Lower leg skin (tissue), 3 donors: ENCODE data around the gene MYBPH.

Experiments used
- POLR2A ChIP-seq, 2 donors: fragments of 450-650 bp; IDR thresholded peaks; one replicate each; pipeline ENCODE4 v1.6.1; 2016 to 2017; ENCODE audit warnings: antibody characterized with exemption in 2 of 2, mild to moderate bottlenecking in 1 of 2, moderate library complexity in 1 of 2
- TF ChIP-seq, protein P1 (sequence below), 3 donors: fragments of 450-650 bp; IDR thresholded peaks; one replicate each; pipeline ENCODE4 v1.5.1; 2016; ENCODE audit warnings: antibody characterized with exemption in 3 of 3, mild to moderate bottlenecking in 3 of 3, moderate library complexity in 2 of 3

DNA sequence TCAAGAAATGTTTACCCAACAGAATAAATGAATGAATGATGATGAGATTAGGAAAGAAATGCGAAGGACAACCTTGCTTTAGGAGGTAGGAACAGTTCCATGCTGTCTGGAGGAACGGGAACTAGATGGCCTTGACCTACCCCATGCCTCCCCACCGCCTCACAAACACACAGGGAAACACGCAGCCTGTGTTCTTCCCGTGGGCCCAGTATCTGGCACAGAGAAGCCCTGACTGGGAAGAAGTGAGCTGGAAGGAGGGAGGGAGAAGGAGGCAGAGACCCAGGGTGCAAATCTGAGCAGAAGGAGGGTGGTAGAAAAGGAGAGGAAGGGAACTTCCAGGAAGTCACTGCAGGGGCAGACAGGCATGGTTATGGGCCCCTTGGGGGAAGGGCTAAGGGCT lies 51.6 kb downstream of the MYBPH start:
- TF ChIP-seq, protein P1, sequence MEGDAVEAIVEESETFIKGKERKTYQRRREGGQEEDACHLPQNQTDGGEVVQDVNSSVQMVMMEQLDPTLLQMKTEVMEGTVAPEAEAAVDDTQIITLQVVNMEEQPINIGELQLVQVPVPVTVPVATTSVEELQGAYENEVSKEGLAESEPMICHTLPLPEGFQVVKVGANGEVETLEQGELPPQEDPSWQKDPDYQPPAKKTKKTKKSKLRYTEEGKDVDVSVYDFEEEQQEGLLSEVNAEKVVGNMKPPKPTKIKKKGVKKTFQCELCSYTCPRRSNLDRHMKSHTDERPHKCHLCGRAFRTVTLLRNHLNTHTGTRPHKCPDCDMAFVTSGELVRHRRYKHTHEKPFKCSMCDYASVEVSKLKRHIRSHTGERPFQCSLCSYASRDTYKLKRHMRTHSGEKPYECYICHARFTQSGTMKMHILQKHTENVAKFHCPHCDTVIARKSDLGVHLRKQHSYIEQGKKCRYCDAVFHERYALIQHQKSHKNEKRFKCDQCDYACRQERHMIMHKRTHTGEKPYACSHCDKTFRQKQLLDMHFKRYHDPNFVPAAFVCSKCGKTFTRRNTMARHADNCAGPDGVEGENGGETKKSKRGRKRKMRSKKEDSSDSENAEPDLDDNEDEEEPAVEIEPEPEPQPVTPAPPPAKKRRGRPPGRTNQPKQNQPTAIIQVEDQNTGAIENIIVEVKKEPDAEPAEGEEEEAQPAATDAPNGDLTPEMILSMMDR (IDR thresholded peaks at IDR 0.05), result no peak
- TF ChIP-seq POLR2A (IDR thresholded peaks at IDR 0.05), result no peak
